ENCODE data around the gene PEX10. TPM values are rescaled to one million over a fixed set of nuclear protein-coding genes. Genes with fewer than 3 reads are reported as not detected.
"Not testable (repeated sequence)": the region's sequence is repeated elsewhere in the genome, so short reads cannot be mapped to it uniquely, and the experiment has no call there.

The PEX10 gene
- total RNA-seq = 15.2 TPM
- long read RNA-seq, transcript PEX10-202 (6 exons, 1,997 nt) = major isoform, 70 of 79 reads
- long read RNA-seq, partial matches to known transcripts = 3 of 79 reads
- long read RNA-seq, other reads (novel, unspliced or antisense) = 6 of 79 reads

DNA sequence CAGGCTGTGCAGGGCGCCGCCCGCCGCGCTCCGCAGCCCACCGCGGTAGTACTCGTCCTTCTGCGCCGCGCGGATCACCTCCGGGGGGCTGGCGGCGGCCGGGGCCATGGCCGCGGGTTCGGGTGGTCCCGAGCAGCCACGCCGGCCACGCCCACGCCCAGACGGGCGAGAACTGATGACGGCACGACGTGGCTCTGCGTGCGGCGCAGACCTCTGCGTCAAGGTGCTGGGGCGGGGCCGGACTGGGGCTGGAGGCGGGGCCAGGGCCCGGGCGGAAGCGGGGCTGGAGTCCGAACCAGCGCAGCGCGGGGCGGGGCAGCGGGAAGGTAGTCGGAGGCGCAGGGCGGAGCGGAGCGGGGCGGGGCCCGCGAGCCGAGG is at the start of gene PEX10:
Gene PEX10, minus strand, starts transcription at position 170 of the 378 bp plus-strand sequence. Its CDS starts 62 bp downstream, at position 108.
- peak; percentile 99 for DNase-seq
- intact Hi-C loops (cut with DNase I) = no loop called here
- ATAC-seq (ENCODE audit: poor library complexity) = peak; percentile 96

DNA sequence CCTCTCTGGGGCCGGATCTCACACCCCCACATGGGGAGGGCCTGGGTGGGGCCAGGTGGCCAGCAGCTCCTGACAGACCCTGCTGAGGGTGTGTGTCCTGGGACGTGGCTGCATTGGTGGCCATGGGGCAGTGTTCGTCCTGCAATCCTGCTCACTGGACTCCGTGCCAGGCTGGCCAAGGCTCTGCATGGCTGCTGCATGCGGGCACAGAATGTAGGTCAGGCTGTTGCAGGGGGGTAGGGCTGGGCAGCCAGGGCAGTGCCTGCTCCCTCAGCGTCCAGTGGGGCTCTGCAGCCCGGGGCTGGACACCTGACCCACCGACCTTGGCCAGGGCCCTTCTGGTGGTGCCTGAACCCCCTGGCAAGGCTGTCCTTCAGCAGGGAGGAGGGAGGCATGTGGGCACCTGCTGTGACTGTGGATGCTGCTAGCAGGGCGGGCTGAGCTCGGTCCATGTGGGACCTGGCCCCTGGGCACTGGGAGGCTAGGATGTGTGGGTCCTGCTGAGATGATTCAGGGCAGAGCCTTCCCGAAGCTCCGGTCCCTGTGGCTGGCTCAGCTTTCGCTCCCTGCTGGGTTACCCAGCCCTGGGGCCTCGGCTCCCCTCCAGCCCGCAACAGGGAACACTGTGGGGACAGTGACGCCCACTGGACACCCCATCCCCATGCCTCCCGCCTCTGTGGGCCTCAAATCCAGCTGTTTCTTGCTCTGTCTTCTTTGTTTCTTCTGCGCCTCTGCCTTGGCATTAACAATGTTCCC is 48.8 kb upstream of the PEX10 start:
- DNase-seq = no peak
- no peak for ATAC-seq (ENCODE audit: poor library complexity)
- intact Hi-C loops (cut with DNase I) = no loop called here

DNA sequence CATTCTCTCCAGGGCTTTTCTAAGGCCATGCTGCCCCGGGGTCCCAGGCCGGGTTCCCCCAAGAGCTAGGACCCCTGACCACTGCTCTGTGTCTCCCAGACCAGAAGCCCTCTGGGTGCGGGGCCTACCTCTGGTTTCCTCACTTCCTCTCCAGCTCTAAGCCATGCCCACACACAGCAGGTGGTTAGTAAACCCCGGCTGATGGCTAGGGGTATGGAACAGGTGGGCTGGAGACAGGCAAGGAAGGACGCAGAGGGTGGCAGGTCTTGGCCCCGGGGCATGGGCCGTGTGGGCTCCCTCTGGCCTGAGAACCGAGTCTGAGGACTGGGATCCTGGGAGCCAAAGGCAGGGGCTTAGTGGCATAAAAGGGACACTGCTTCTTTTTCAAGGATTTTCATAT is 47.8 kb upstream of the PEX10 start:
- no peak for ATAC-seq (ENCODE audit: poor library complexity)
- intact Hi-C loops (cut with DNase I) = no loop called here
- no peak for DNase-seq

DNA sequence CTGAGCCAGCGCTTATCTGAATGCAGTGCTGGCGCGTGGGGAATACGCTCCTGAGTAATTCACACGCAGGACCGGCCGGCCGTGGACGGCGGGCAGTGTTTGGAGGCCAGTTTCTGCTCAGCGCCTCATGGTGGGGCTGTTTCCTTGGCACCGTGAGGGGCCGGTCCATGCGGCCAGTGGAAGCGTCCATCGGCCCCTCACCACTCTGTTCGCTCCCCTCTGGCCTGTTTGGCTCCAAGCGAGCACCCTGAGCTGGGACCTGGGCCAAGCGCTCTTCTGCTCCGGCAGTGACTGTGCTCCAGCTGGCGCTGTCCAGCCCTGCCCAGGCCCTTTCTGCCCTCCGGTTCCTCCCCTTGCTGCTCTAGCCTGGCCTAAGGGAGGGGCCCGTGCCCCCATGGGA is 47.4 kb upstream of the PEX10 start:
- DNase-seq (peak; percentile 76), ATAC-seq (ENCODE audit: poor library complexity) (peak; percentile 91)
- intact Hi-C loops (cut with DNase I) = no loop called here

DNA sequence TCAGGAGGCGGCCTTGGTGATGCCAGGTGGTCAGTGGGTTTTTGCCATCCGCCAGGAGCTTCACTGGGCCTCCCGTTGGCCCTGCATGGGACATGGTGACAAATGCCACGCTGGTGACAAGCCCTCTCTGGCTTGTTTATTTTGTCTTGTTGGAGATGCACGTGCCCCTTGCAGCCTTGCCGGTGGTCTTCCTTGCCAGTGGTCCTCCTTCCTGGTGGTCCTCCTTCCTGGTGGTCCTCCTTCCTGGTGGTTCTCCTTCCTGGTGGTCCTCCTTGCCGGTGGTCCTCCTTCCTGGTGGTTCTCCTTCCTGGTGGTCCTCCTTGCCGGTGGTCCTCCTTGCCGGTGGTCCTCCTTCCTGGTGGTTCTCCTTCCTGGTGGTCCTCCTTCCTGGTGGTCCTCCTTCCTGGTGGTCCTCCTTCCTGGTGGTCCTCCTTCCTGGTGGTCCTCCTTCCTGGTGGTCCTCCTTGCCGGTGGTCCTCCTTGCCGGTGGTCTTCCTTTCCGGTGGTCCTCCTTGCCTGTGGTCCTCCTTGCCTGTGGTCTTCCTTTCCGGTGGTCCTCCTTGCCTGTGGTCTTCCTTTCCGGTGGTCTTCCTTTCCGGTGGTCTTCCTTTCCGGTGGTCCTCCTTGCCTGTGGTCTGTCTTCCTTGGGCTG is 46.9 kb upstream of the PEX10 start:
- intact Hi-C loops (cut with DNase I); ATAC-seq (ENCODE audit: poor library complexity); DNase-seq: not testable (repeated sequence)

DNA sequence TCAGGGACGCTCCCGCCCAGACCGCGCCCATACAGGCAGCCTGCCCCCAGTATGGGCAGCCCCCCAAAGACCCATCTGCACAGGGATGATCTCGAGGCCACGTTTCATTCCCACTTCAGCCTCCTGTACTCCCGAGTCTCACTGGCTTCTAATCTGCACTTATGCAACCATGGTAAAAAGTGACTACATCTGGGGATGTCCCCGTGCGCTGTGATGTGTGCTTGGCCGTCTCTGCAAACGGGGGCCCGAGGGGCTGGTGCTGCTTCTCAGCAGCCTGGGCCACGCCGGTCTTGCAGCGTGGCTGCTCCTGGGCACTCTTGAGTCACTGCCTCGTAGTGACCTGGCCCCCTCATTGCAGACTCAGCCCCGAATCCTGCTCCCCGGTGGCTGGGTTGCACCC is 46.3 kb upstream of the PEX10 start:
- intact Hi-C loops (cut with DNase I) = no loop called here
- ATAC-seq (ENCODE audit: poor library complexity) = no peak

DNA sequence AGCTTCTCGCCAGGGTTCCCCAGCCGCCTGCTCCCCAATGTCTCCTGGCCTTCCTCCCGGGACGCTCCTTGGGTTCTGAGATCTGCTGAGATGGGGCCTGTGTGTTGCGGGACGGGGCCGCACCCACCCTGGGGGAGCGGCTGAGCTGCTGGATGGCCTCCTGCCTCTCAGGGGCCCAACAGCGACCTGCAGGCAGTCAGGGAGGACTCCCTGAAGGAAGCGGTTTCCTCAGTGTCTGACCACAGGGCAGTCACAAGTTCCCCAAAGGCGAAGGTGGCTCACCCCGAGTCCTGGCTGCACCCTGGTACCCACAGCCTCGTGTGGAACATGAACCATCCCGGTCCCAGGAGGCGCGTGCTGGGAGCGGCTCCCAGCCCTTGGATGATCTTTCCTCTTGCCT is 45.1 kb upstream of the PEX10 start:
- DNase-seq (no peak), ATAC-seq (ENCODE audit: poor library complexity) (no peak)
- intact Hi-C loops (cut with DNase I) = no loop called here

More for the DNA sequence above, 46.3 kb upstream of the PEX10 start:
- DNase-seq = no peak

DNA sequence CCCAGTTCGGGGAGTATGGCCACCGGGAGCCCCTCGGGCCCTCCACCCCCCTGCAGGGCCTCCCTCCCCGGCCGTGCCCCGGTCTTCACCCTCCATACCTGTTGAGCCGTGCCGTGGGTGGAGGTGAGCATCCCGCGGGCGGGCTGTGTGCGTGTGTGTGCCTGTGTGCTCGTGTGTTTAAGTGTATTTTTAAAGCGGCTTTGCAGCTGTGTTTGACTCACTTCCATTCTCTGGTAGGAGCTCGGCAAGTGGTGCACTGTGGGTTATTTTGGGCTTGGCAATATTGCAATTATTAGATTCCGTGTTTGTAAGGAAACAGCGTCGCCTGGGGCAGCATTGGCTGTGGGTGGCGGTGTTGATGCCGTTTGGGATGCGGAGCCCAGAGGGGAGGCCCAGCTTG is 43.4 kb upstream of the PEX10 start:
- ATAC-seq (ENCODE audit: poor library complexity) (no peak), DNase-seq (no peak)
- intact Hi-C loops (cut with DNase I) = no loop called here

DNA sequence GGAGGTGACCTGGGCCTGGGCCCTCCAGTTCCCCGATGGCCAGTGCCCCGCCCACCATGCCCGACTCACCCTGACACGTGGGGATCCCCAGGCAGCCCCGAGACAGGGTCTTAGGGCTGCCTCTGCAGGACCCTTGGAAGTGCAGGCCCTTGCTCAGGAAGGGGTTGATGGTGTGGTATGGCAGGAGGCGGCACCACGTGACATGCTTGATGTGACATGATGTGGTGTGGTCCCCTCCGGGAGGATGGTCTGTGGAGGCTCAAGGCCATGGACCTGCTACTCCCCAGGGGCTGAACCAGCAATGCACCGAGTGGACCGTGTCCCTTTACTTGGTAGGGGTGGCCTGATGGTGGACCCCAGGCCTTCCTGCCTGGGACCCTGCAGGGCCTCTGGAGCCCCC is 41.9 kb upstream of the PEX10 start:
- intact Hi-C loops (cut with DNase I) = no loop called here
- DNase-seq = no peak

DNA sequence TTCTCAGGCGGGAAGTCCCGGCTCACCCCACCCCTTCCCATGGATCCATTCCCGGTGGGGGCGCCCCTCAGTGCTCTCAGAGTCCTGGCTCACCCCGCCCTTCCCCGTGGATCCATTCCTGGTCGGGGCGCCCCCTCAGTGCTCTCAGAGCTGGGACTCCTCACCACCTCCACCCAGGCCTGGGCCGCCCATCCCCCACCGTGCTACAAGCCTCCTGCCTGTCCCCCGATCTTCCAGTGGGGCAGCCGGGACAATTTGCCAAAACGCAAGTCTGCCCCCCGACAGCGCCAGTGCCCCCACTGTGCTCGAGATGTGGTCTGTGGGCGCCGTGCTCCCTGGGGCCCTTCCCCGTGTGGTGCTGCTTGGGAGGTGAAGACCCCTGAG is 40.6 kb upstream of the PEX10 start:
- ATAC-seq (ENCODE audit: poor library complexity) = no peak
- no peak for DNase-seq
- intact Hi-C loops (cut with DNase I) = no loop called here

More for the DNA sequence above, 41.9 kb upstream of the PEX10 start:
- no peak for ATAC-seq (ENCODE audit: poor library complexity)

DNA sequence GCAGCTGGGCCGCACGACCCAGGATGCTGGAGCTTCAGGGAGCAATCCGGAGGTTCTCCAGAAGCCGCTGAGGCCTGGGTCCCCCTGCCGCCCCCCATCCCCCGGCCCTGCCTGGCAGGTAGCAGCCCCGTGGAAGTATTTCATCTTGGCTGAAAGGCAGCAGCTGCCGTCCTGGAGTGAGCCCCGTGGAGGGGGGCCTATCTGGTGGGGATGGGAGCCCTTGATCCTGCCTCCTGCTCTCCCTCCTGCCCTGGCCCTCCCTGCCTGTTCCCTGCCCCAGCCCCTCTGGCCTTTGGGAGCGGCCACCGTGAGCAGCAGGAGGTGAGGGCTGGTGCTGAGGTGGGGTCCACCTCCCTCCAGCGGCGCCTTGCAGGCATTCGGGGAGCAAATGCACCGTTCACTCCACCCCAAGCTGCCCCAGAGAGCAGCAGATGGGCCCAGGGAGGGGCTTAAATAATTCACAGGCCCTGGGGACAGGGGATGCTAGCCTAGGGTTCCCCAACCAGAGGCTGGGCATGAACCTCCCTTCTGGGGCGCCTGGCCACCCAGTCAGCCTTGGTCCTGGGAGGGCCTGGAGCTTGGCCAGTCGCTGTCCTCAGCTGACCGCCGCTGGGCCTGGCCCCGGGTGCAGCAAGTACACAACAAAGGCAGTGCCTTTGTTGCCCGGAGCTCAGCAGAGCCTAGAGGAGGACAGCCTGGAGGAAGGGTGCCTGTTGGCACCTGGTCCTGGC is 40.0 kb upstream of the PEX10 start:
- DNase-seq = no peak
- intact Hi-C loops (cut with DNase I) = no loop called here
- no peak for ATAC-seq (ENCODE audit: poor library complexity)

DNA sequence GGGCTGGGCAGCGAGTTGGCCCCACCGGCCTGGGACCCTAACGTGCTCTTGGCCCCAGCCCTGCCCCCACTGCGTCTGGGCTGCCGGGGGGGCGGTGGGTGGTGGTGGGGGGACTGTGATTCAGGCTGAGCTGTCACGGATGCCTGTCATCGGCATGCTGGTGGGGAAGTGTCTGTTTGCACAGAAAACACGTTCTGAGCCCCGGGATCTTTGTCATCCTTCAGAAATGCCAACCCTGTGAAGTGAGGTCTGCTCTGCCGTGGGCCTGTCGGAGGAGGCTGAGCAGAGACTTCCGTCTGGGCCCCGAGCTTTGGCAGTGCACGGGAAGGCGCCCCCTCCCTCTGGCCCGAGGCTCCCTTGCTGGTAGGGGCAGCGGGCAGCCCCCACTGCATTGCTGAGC is 39.4 kb upstream of the PEX10 start:
- no peak for ATAC-seq (ENCODE audit: poor library complexity)
- intact Hi-C loops (cut with DNase I) = no loop called here

DNA sequence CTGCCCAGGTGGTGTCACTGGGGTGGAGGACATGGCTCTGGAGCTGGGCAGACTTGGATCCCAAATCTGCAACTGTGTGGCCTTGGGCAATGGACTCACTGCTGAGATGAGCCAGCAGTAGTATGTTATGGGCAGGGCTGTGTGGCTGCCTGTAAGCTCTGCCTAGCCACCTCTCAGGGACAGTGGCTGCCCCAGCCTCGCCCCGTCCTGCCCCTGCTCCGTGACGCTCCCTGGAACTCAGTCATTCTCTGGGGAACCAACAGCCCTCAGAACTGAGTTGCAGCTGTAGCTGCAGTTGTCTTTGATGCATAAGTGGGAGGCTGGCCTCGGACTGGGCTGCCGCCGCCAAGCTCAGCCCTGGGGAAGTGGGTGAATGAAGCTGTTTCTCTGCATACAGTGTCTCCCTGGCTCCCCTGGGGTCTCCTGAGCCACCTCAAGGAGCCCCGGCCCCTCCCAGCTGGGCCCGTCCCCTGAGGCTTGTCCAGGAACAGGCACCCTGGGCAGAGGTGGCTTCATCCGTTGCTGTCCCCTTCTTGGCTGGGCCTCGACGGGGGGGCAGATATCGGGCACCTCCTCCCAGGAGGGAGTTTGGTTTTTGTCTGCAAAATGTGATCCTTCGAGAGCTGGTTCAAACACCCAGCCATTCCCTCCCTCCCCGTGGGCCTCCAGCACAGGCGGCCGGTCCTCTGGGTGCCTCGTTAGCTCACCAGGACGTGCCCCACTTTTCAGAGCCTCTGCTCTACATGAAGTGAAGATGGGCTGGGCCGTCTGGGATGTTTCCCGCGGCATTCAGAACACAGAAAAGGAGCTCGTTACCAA is 37.5 kb upstream of the PEX10 start:
- ATAC-seq (ENCODE audit: poor library complexity) (no peak), DNase-seq (no peak)
- intact Hi-C loops (cut with DNase I) = no loop called here

More for the DNA sequence above, 39.4 kb upstream of the PEX10 start:
- no peak for DNase-seq

DNA sequence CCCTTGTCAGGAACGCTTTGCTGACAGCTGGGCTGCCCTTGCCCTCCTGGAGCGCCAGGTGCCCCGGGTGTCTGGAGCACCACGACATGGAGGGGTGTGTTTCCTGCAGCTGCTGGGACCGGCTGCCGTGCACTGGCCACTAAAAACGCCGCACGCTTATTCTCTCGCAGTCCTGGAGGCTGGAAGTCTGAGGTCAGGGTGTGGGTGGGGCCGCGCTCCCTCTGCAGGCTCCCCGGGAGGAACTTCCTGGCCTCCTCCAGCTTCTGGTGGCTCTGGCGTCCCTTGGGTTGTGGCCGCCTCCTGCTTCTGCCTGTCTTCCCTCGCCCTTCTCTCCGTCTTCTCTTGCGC is 35.7 kb upstream of the PEX10 start:
- ATAC-seq (ENCODE audit: poor library complexity) (no peak), DNase-seq (no peak)
- intact Hi-C loops (cut with DNase I) = no loop called here

DNA sequence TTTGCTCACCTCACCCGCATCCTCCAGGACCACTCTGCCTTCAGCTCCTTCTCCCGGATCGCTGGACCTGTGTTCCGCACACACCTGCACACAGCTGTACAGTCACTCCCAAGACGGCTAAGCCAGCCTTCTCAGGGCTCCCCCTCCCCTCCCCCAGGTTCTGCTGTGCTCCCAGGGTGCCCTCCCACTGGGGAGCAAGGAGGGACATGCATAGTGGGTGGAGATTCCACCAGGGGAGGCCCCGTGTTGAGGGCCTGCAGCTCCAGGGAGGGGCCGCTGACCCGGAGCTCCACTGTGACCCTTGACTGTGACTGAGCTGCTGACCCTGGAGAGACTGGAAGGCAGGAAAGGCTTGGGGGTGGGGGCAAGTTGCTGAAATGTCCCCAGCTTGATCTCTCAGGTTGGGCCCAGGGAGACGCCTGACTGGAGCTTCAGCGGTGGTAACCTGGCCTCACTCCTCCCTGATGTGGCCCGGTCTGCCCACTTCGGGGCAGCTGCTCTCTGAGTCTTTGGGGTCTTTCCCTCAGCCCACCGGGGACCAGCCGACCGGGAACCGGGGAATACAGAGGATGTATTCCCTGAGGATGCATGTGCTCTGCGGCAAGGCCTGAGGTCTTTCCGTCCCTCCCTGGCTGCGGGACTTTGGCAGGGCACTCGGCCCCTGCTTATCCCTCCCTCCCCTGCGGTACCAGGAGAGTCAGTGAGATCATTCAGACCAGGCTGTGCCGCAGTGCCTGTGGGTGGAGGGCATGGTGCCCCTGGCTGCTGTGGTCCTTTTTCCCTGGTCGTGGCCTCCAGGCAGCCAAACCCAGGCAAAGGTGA is 35.1 kb upstream of the PEX10 start:
- intact Hi-C loops (cut with DNase I) = no loop called here
- no peak for DNase-seq
- ATAC-seq (ENCODE audit: poor library complexity) = no peak

DNA sequence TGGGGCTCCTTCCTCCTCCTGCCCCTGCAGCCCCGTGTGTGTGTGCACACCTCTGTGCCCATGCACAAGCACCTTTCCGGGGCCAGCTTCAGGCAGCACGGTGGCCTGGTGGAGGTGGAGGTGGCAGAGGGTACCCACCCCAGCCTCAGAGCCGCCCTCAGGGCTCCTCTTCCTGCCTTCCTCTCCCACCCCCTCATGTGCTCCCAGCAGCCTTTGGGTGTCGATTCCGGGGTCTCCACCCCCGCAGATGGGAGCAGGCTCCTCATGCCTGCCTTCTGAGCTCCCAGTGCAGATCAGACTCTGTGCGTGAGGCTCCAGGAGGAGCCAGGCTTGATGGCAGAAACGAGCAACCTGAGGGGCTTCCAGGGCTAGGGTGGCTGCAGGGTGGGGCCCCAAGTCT is 34.5 kb upstream of the PEX10 start:
- ATAC-seq (ENCODE audit: poor library complexity) (no peak), DNase-seq (no peak)
- intact Hi-C loops (cut with DNase I) = no loop called here

DNA sequence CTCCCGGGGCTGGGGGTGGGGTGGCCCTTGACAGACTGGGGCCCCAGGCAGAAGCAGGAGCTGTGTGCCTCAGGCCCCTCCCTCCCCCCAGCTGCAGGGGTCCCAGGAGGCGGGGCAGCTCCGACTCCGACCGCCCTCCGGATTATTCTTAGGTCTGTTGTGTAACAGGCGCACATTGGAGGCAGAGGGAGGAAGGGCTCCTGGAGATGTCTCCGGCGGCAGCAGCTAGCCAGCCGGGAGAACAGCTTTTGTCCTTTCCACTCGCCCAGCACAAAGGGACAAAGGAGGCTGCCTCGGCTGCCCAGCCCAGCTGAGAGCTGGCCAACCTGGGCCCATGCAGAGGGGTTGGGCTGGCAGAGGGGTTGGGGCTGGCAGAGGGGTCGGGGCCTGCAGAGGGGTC is 34.0 kb upstream of the PEX10 start:
- ATAC-seq (ENCODE audit: poor library complexity) = no peak
- intact Hi-C loops (cut with DNase I) = no loop called here

DNA sequence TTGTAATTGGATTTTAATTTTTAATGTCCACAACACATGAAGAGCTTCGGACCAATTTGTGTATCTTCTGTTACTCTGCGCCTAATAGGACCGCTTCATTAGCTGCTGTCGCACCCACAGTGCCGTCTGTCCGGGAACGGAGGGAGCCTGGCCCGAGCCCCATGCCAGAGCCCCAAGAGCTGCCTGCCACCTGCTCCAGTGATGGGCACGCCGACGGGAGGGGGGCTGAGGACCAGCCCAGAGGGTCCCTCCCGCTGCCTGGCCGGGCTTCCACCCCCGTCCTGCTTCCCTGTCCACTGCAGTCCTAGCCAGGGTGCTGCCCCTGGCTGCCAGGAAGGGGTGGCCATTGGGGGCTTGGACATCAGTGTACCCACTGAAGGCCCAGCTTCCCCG is 33.5 kb upstream of the PEX10 start:
- ATAC-seq (ENCODE audit: poor library complexity) = no peak
- intact Hi-C loops (cut with DNase I) = loop anchor here (1.0 kb wide), 1 partner anchor 26 kb away; no protein-coding TSS in a partner anchor
- no peak for DNase-seq

More for the DNA sequence above, 34.0 kb upstream of the PEX10 start:
- no peak for DNase-seq

Data from Right ventricle myocardium superior (tissue), 1 donor.